C4-2B (cell line): ENCODE data around the gene IGF2BP1.

Experiments used
- CTCF ChIP-seq: fragments of 450-650 bp; conservative IDR thresholded peaks from 2 replicates; pipeline ENCODE4 v1.5.1; 2017; ENCODE audit warnings: mild to moderate bottlenecking
- ZFX ChIP-seq: fragments of 450-650 bp; IDR thresholded peaks from 2 replicates; pipeline ENCODE4 v1.6.1; 2017

GRCh38 chr17:49002766-49003165 is 5.6 kb downstream of the IGF2BP1 start:
- TF ChIP-seq CTCF (no peak), ZFX (no peak)
